GM21786 (cell line): ENCODE measurements around the gene IBTK.
A peak's percentile ranks its signal among the peaks of the same experiment; 100 is the strongest.
"Not testable (repeated sequence)": the region's sequence is repeated elsewhere in the genome, so short reads cannot be mapped to it uniquely, and the experiment has no call there.

Experiments used
- ATAC-seq: cut with Tn5 transposase; IDR thresholded peaks from one replicate; pipeline ENCODE4 v1.9.1; 2021; ENCODE audit not compliant: unreplicated experiment

IBTK gene

GRCh38 chr6:82246370-82246769 is 1.2 kb downstream of the IBTK start:
- ATAC-seq, result no peak

GRCh38 chr6:82245376-82245775 is 2.2 kb downstream of the IBTK start:
- ATAC-seq, result no peak

GRCh38 chr6:82243884-82244283 is 3.7 kb downstream of the IBTK start:
- ATAC-seq, result no peak

GRCh38 chr6:82240186-82240585 is 7.4 kb downstream of the IBTK start:
- no peak for ATAC-seq

GRCh38 chr6:82239597-82239996 is 7.9 kb downstream of the IBTK start:
- ATAC-seq, result no peak

- ATAC-seq, result no peak
Observed at GRCh38 chr6:82237013-82237412, 10.5 kb downstream of the IBTK start.

GRCh38 chr6:82227770-82228169 is 19.8 kb downstream of the IBTK start:
- peak; percentile 92 for ATAC-seq

- no peak for ATAC-seq
Observed at GRCh38 chr6:82220167-82220566, 27.4 kb downstream of the IBTK start.

- ATAC-seq, result peak; percentile 98
Observed at GRCh38 chr6:82217018-82217586, 30.4 kb downstream of the IBTK start.

- ATAC-seq, result peak; percentile 4
Observed at GRCh38 chr6:82216549-82216948, 31.0 kb downstream of the IBTK start.

GRCh38 chr6:82211326-82211725 is 36.2 kb downstream of the IBTK start:
- no peak for ATAC-seq

- ATAC-seq, result no peak
Observed at GRCh38 chr6:82208913-82209312, 38.6 kb downstream of the IBTK start.

- ATAC-seq, result no peak
Observed at GRCh38 chr6:82205930-82206392, 41.6 kb downstream of the IBTK start.

GRCh38 chr6:82204020-82204419 is 43.5 kb downstream of the IBTK start:
- no peak for ATAC-seq

- no peak for ATAC-seq
Observed at GRCh38 chr6:82197784-82198183, 49.8 kb downstream of the IBTK start.

GRCh38 chr6:82197245-82197644 is 50.3 kb downstream of the IBTK start:
- not testable (repeated sequence) for ATAC-seq

GRCh38 chr6:82196161-82196560 is 51.4 kb downstream of the IBTK start:
- ATAC-seq, result no peak

- no peak for ATAC-seq
Observed at GRCh38 chr6:82195619-82196018, 51.9 kb downstream of the IBTK start.

GRCh38 chr6:82185948-82186535 is 61.5 kb downstream of the IBTK start:
- ATAC-seq, result no peak

GRCh38 chr6:82183642-82184282 is 63.8 kb downstream of the IBTK start:
- no peak for ATAC-seq

- no peak for ATAC-seq
Observed at GRCh38 chr6:82182756-82183155, 64.8 kb downstream of the IBTK start.

GRCh38 chr6:82179415-82179814 is 68.1 kb downstream of the IBTK start:
- ATAC-seq, result no peak

- ATAC-seq, result no peak
Observed at GRCh38 chr6:82178759-82179112, 68.8 kb downstream of the IBTK start.
